ENCODE data around the gene SLC8A1.
"Not testable (repeated sequence)": the region's sequence is repeated elsewhere in the genome, so short reads cannot be mapped to it uniquely, and the experiment has no call there.

The SLC8A1 gene

DNA sequence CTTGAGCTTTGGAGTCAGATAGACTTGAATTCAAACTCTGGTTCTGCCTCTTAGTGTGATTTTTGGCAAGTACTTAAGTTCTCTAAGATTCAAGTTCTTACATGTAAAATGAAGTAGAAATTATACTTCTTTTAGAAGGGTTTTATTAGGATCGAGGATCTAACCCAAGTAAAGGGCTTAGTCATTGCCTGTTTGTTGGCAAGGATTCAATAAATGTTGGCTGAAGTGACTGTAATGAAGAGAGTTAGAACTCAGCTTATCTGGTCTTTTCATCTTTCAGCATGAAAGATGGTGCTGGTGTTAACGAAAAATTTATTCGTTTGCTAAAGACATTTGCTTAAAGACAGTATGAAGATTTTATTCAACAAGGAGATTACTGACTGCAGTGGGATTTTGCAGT, 356.9 kb downstream of the SLC8A1 start:
- DNase-seq = no peak

DNA sequence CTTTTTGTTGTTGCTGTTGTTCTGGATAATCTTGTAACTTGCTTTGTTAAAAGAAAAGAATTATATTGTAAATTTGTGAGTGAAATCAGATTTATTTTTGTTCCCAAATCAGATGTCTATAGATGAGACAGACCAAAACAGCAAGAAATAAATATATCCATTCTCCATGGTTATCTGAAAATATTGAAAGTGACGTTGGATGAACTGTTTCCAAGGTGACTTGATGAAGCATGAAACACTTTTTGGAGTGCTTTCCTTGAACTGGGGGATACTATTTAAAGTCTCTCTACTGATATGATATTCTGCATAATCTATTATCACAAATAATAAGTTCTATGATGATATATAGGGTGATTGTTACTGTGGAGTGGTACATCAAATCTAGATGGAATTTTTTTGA, 357.4 kb downstream of the SLC8A1 start:
- no peak for DNase-seq

DNA sequence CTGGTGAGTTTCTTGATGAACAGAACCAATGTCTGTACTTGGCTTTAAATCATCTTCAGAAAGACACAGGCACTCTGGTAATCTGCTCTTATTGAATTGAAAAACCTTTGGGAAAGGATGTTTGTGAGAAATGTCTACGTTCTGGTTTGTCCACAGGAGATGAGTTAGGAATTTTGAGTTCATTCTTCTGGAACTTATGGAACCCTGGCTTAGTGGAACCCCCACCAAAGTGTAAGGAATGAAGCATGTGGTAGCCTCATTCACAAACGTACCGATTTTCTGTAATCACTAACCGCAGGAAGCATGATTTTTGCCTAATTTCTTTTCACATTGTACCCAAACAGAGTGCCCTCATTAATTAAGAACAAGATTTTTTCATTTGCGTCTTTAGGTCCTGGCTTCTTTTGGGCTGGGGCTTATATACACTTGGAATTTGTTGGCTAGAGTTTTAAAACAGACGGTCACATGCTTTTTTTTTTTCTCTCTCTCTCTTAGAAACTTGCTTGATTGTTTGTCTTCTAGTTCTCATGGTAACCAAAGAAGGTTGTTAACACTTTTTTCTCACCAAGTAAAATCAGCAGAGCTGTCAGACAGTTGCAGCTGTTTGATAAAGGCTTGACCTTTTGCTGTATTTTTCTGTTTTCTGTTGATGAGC, 358.7 kb downstream of the SLC8A1 start:
- DNase-seq = no peak

DNA sequence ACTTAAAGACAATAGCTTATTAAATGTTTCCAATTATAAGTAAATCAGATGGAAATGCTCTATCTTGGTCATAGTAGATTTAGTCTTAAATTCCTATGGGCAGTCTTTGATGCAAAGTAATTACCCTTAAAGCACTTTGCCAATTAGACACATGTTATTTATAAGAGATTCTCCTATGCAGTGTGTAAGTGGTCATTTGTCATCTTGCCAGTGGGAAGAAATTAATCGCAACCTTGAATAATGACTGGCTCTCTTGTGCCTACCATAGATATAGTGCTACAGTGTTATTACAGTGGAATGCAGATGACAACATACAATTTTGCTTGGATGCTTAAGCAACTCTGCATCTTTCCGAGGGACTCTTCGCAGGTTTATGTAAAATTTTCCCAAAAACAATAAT, 361.8 kb downstream of the SLC8A1 start:
- no peak for DNase-seq

DNA sequence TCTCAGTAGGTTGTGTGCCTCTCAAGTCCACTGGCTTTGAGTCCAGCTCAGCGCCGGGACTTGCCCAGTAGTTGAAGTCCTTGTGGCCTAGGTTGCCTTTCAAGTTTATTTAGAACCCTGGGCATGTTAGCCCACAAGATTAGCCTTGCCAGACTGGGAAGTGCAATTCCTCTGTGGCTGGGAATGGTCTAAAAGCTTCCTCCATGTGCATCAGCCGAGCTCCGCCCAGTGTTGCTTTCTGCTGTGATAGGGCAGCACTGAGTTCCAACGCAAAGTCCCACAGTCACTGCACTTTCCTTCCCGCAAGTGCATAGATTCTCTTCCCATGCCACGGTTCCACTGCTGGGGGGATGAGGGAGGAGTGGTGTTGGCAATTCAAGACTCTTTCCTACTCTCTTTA, 364.0 kb downstream of the SLC8A1 start:
- DNase-seq = no peak

DNA sequence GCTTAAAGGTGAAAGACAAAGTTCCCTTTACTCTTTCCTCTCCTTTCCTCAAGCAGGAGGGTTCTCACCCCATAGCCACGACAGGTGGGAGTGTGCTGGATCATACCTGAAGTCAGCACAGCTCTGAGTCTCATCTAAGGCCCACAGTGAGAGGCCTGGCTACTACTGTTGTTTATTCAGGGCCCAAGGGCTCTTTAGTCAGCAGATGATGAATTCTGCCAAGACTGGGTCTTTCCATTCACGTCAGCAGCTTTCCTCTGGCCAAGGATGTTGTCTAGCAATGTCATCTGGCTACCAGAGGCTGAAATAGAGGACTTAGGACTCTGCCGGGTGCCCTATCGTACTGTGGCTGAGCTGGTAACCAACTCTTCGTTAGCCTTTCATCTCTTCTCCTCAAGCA, 364.5 kb downstream of the SLC8A1 start:
- no peak for DNase-seq

DNA sequence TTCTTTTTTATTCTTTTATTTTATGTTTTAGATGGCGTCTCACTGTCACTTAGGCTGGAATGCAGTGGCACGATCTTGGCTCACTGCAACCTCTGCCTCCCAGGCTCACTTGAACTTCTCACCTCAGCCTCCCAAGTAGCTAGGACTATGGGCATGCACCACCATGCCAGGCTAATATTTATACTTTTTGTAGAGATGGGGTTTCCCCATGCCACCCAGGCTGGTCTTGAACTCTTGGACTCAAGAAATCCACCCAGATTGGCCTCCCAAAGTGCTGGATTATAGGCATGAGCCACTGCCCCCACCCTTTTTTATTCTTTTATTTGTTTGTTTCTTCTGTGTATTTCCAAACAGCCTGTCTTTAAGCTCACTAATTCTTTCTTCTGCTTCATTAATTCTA, 366.1 kb downstream of the SLC8A1 start:
- no peak for DNase-seq

DNA sequence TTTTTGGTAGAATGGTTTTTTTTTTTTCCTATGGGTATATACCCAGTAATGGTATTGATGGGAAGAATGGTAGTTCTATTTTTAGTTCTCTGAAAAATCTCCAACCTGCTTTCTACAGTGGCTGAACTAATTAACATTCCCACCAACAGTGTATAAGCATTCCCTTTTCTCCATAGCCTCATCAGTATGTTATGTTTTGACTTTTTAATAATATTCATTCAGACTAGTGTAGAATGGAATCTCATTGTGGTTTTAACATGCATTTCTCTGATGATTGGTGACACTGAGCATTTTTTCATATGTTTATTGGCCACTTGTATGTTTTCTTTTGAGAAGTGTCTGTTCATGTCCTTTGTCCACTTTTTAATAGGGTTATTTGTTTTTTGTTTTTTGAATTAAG, 378.6 kb downstream of the SLC8A1 start:
- not testable (repeated sequence) for DNase-seq

DNA sequence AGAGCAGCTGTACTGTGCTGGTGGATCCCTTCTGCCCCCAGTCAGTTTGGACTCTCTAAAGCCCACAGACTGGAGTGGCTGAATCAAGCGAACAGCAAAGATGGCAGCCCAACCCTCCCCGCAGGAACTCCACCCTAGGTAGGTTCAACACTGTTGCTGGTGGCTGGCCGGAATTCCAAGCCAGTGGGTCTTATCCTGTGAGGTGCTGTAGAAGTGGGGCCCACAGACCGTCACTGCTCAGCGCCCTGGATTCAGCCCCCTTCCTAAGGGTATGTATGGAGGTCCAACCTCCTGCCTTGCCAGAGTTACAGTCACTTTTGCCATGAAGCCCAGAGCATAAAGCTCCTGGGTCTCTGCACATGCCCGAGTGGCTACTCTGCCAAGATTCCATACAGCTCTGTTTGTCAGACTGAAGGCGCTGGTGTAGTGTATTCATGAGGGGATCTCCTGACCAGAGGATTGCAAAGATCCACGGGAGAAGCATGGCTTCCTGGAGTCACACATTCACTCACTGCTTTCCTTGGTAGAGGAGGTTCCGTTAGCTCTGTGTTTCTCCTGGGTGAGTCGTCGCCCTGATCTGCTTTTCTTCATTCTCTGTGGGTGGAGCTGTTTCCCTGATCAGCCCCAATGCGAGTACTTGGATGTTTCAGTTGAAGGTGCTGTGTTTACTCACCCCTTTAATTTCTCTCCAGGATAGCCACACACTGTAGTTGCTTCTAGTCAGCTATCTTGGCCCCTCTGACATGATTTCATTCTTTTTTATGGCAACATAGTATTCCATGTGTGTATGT, 379.3 kb downstream of the SLC8A1 start:
- DNase-seq = no peak

DNA sequence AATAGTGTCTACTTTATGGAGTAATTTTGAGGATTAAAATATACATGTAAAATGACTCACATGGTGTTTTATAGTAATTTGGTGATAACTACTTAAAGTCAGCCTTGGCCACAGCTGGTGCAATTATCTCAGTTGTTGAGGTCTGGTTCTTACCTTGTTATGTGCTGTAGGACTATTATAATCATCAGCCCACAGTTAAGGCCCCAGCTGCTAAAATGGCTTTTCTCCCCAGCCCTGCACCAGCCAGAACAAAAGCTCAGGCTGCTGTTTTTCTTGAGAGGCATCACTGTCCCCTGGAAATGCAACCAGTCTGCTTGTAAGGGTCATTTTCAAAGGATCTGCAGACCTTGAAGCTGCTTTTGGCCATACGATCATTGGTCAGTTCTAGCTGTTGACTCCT, 389.5 kb downstream of the SLC8A1 start:
- DNase-seq = no peak

DNA sequence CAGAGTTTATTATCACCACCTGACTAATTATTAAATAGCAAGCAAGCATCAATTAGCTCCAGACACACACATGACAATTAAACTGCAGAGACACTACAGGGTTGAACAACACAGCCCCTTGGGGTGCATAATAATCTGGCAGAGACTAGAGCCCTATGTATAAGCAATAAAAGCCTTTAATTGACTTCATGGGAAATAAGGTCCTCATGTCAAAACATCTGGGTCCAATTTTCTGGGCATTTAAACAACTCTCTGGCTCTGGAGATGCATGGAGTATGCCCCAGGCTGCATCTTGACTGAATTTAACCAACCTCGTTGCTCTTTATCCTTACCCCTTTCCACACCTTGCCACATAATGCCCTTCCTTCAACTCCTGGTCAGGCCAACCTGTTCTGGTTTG, 402.1 kb downstream of the SLC8A1 start:
- DNase-seq = no peak

DNA sequence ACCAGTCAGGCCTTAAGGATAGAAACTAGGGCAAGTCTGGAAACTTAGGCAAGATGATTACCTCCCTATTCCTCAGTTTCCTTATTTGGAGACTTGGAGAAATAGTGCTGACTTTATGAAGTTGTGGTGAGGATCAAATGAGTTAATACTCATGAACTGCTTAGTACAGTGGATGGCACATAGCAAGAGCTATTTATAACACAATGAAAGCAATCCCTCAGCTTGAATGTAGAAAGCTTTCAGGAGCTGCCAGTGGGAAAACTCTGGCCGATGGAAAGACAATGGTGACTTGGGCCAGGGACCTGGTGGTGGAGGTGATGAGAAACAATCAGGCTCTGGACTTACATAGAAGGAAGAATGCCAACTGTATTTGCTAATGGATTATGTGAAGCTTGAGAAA, 403.4 kb downstream of the SLC8A1 start:
- no peak for DNase-seq

DNA sequence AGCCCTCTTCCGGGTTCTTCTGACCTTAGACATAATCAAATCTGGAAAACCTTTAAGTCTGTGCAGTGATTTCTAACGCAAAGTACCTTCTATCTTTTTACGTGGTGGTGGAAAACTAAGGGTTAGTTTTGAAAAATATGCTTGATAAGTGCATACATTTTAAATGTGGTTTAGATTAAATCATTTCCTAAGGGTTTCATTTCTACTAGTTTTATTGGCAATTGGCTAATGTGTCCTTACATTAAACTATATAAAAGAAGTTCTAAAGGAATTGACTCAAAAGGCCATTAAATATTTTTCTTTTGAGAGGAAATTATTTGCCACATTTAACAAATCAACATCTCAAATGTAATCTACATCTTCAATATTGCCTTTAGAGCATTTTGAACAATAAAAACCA, 404.5 kb downstream of the SLC8A1 start:
- no peak for DNase-seq
